ENCODE data around the gene JAKMIP3.

The JAKMIP3 gene

GRCh38 chr10:132065491-132066105 lies at the start of gene JAKMIP3:
JAKMIP3 (plus strand) TSS chr10:132065946; CDS start chr10:132104809, 38,863 bp downstream.
- Histone ChIP-seq H3F3A (ENCODE audit: insufficient read depth) (no peaks in the 10 kb centered on the region), H4K20me1 (ENCODE audit: low read depth, low read length) (no peaks in the 10 kb centered on the region), H3K27me3 (ENCODE audit: low read length) (no peaks in the 10 kb centered on the region), H3K4me2 (ENCODE audit: low read depth, low read length, poor library complexity, severe bottlenecking) (no peak within 1 kb of the TSS), H3K9ac (ENCODE audit: low read length) (no peak within 1 kb of the TSS), H2AFZ (ENCODE audit: low read depth, low read length, severe bottlenecking) (no peak within 1 kb of the TSS), H3K27ac (ENCODE audit: low read depth, low read length) (no peak within 1 kb of the TSS), H3K9me2 (replicated peaks; ENCODE audit: insufficient read depth, low read length) (no peaks in the 10 kb centered on the region), H3K4me3 (ENCODE audit: insufficient read depth, low read length, poor library complexity, severe bottlenecking) (no peak within 1 kb of the TSS), H3K36me3 (ENCODE audit: low read length) (no peaks in the 10 kb centered on the region), H3K79me2 (ENCODE audit: insufficient read depth, low read length) (no peaks in the 10 kb centered on the region), H3K9me3 (ENCODE audit: insufficient read depth, low read length) (no peaks in the 10 kb centered on the region)
- no peak for TF ChIP-seq CTCF (IDR thresholded peaks at IDR 0.05; ENCODE audit: insufficient read depth, low read length, poor library complexity, severe bottlenecking)
- TF ChIP-seq EZH2phosphoT487 (conservative IDR thresholded peaks at IDR 0.05; ENCODE audit: low read length) = no peak

GRCh38 chr10:132016514-132016913 lies 49.2 kb upstream of the JAKMIP3 start:
- H3F3A ChIP-seq (ENCODE audit: insufficient read depth) = no peaks in the 10 kb centered on the region
- no peak for TF ChIP-seq EZH2phosphoT487 (conservative IDR thresholded peaks at IDR 0.05; ENCODE audit: low read length)
- TF ChIP-seq CTCF (IDR thresholded peaks at IDR 0.05; ENCODE audit: insufficient read depth, low read length, poor library complexity, severe bottlenecking) = no peak
- H4K20me1 ChIP-seq (ENCODE audit: low read depth, low read length) = no peaks in the 10 kb centered on the region
- no peak overlapping the region for H2AFZ ChIP-seq (ENCODE audit: low read depth, low read length, severe bottlenecking)
- no peak overlapping the region for H3K9ac ChIP-seq (ENCODE audit: low read length)
- H3K9me2 ChIP-seq (replicated peaks; ENCODE audit: insufficient read depth, low read length) = no peaks in the 10 kb centered on the region
- no peak overlapping the region for H3K27ac ChIP-seq (ENCODE audit: low read depth, low read length)
- no peak overlapping the region for H3K4me3 ChIP-seq (ENCODE audit: insufficient read depth, low read length, poor library complexity, severe bottlenecking)
- H3K27me3 ChIP-seq (ENCODE audit: low read length) = no peaks in the 10 kb centered on the region
- no peaks in the 10 kb centered on the region for H3K36me3 ChIP-seq (ENCODE audit: low read length)
- H3K9me3 ChIP-seq (ENCODE audit: insufficient read depth, low read length) = no peaks in the 10 kb centered on the region
- H3K4me2 ChIP-seq (ENCODE audit: low read depth, low read length, poor library complexity, severe bottlenecking) = no peak overlapping the region
- H3K79me2 ChIP-seq (ENCODE audit: insufficient read depth, low read length) = no peaks in the 10 kb centered on the region

GRCh38 chr10:132018446-132018845 lies 47.3 kb upstream of the JAKMIP3 start:
- H3K79me2 ChIP-seq (ENCODE audit: insufficient read depth, low read length) = no peaks in the 10 kb centered on the region
- no peaks in the 10 kb centered on the region for H3F3A ChIP-seq (ENCODE audit: insufficient read depth)
- no peak overlapping the region for H3K4me2 ChIP-seq (ENCODE audit: low read depth, low read length, poor library complexity, severe bottlenecking)
- H3K9me3 ChIP-seq (ENCODE audit: insufficient read depth, low read length) = no peaks in the 10 kb centered on the region
- TF ChIP-seq CTCF (IDR thresholded peaks at IDR 0.05; ENCODE audit: insufficient read depth, low read length, poor library complexity, severe bottlenecking) = no peak
- no peak for TF ChIP-seq EZH2phosphoT487 (conservative IDR thresholded peaks at IDR 0.05; ENCODE audit: low read length)
- no peaks in the 10 kb centered on the region for H4K20me1 ChIP-seq (ENCODE audit: low read depth, low read length)
- H2AFZ ChIP-seq (ENCODE audit: low read depth, low read length, severe bottlenecking) = no peak overlapping the region
- no peaks in the 10 kb centered on the region for H3K36me3 ChIP-seq (ENCODE audit: low read length)
- no peak overlapping the region for H3K9ac ChIP-seq (ENCODE audit: low read length)
- H3K9me2 ChIP-seq (replicated peaks; ENCODE audit: insufficient read depth, low read length) = no peaks in the 10 kb centered on the region
- H3K27ac ChIP-seq (ENCODE audit: low read depth, low read length) = no peak overlapping the region
- no peak overlapping the region for H3K4me3 ChIP-seq (ENCODE audit: insufficient read depth, low read length, poor library complexity, severe bottlenecking)
- H3K27me3 ChIP-seq (ENCODE audit: low read length) = no peaks in the 10 kb centered on the region
